ENCODE data around the gene FRA10AC1. TPM values are rescaled to one million over a fixed set of nuclear protein-coding genes. Genes with fewer than 3 reads are reported as not detected.

FRA10AC1 gene
- total and polyA plus RNA-seq, 2 of the 13 experiments (the other 11 are each of a cell fraction or from before 2014, with no cell fraction given): 5.3 to 7.4 TPM

DNA sequence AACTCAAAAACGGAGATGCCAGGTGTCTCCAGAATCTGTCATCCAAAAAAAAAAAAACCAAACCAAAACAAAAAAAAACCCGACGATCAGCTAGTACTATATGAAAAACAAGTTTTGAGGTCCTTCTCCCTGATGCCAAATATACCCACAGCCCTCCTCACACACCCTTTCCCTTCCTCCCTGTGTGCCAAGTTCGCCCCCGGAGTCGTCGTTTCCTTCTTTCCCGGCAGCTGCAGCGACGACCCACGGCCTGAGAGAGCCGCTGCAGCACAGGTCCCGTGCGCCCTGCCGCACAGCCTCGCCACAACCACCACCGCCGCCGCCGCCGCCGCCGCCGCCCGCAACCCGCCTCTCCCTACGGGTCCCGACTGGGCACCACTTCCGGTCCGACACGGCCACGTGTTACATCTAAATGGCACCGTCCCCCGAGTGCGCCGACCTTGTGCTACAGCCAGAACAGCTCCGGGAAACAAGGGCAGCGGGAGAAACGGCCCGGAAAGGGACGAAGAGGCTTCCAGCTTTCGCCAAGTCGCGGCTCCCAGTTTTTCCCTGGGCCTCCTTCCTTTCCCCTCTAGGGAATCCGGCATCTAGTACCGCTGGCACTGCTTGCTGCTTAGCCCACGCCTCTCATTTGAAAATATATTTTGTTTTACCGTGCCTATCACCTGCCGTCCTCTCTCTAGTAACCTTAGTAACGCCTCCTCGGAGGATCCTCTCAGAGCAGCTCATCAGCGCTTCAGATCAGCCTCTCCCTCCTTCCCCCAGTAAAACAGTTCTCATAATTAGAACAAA is at the start of gene FRA10AC1 (continued):
- TF ChIP-seq, protein P1, sequence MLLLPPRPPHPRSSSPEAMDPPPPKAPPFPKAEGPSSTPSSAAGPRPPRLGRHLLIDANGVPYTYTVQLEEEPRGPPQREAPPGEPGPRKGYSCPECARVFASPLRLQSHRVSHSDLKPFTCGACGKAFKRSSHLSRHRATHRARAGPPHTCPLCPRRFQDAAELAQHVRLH (CRISPR knock-in tag; IDR thresholded peaks at IDR 0.05; ENCODE audit: borderline replicate concordance, low read depth): peak; percentile 92
- TF ChIP-seq ZNF44 (CRISPR knock-in tag; IDR thresholded peaks at IDR 0.05) (peak; percentile 78; the same call in 1 of the 2 replicates), YEATS2 (CRISPR knock-in tag; IDR thresholded peaks at IDR 0.05; ENCODE audit: borderline replicate concordance) (peak; percentile 96), ARNT2 (CRISPR knock-in tag; IDR thresholded peaks at IDR 0.05; ENCODE audit: low read depth) (peak; percentile 87), ZNF839 (CRISPR knock-in tag; IDR thresholded peaks at IDR 0.05; ENCODE audit: borderline replicate concordance) (peak; percentile 94), SRSF9 (IDR thresholded peaks at IDR 0.05; ENCODE audit: borderline replicate concordance, insufficient read depth, low read depth, low read length, poor library complexity, severe bottlenecking) (no peak), ZNF878 (CRISPR knock-in tag; IDR thresholded peaks at IDR 0.05) (0 out of 2 replicates have a peak, but pooled peaks have one; percentile 22), FOXA1 (IDR thresholded peaks at IDR 0.05) (no peak), FOXA1 (CRISPR knock-in tag; IDR thresholded peaks at IDR 0.05) (peak; percentile 68), HNF4A (CRISPR knock-in tag; IDR thresholded peaks at IDR 0.05) (peak; percentile 68), ZNF678 (CRISPR knock-in tag; IDR thresholded peaks at IDR 0.05) (peak; percentile 47; the same call in 1 of the 2 replicates), SOX5 (CRISPR knock-in tag; IDR thresholded peaks at IDR 0.05; ENCODE audit: borderline replicate concordance) (peak; percentile 71; the same call in 1 of the 2 replicates), ZNF713 (CRISPR knock-in tag; IDR thresholded peaks at IDR 0.05) (peak; percentile 90; the same call in 1 of the 2 replicates), FOXK2 (IDR thresholded peaks at IDR 0.05) (no peak), ZFP36L2 (CRISPR knock-in tag; IDR thresholded peaks at IDR 0.05) (0 out of 2 replicates have a peak, but pooled peaks have one; percentile 74), FOSL2 (CRISPR knock-in tag; IDR thresholded peaks at IDR 0.05) (peak; percentile 77), ZNF274 (CRISPR knock-in tag; IDR thresholded peaks at IDR 0.05) (peak; percentile 78), ZNF615 (CRISPR knock-in tag; IDR thresholded peaks at IDR 0.05; ENCODE audit: borderline replicate concordance) (peak; percentile 73; the same call in 1 of the 2 replicates)
- TF ChIP-seq, protein P2, sequence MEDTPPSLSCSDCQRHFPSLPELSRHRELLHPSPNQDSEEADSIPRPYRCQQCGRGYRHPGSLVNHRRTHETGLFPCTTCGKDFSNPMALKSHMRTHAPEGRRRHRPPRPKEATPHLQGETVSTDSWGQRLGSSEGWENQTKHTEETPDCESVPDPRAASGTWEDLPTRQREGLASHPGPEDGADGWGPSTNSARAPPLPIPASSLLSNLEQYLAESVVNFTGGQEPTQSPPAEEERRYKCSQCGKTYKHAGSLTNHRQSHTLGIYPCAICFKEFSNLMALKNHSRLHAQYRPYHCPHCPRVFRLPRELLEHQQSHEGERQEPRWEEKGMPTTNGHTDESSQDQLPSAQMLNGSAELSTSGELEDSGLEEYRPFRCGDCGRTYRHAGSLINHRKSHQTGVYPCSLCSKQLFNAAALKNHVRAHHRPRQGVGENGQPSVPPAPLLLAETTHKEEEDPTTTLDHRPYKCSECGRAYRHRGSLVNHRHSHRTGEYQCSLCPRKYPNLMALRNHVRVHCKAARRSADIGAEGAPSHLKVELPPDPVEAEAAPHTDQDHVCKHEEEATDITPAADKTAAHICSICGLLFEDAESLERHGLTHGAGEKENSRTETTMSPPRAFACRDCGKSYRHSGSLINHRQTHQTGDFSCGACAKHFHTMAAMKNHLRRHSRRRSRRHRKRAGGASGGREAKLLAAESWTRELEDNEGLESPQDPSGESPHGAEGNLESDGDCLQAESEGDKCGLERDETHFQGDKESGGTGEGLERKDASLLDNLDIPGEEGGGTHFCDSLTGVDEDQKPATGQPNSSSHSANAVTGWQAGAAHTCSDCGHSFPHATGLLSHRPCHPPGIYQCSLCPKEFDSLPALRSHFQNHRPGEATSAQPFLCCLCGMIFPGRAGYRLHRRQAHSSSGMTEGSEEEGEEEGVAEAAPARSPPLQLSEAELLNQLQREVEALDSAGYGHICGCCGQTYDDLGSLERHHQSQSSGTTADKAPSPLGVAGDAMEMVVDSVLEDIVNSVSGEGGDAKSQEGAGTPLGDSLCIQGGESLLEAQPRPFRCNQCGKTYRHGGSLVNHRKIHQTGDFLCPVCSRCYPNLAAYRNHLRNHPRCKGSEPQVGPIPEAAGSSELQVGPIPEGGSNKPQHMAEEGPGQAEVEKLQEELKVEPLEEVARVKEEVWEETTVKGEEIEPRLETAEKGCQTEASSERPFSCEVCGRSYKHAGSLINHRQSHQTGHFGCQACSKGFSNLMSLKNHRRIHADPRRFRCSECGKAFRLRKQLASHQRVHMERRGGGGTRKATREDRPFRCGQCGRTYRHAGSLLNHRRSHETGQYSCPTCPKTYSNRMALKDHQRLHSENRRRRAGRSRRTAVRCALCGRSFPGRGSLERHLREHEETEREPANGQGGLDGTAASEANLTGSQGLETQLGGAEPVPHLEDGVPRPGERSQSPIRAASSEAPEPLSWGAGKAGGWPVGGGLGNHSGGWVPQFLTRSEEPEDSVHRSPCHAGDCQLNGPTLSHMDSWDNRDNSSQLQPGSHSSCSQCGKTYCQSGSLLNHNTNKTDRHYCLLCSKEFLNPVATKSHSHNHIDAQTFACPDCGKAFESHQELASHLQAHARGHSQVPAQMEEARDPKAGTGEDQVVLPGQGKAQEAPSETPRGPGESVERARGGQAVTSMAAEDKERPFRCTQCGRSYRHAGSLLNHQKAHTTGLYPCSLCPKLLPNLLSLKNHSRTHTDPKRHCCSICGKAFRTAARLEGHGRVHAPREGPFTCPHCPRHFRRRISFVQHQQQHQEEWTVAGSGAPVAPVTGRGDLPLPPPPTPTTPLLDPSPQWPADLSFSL (CRISPR knock-in tag; IDR thresholded peaks at IDR 0.05): no peak
- TF ChIP-seq, protein P3, sequence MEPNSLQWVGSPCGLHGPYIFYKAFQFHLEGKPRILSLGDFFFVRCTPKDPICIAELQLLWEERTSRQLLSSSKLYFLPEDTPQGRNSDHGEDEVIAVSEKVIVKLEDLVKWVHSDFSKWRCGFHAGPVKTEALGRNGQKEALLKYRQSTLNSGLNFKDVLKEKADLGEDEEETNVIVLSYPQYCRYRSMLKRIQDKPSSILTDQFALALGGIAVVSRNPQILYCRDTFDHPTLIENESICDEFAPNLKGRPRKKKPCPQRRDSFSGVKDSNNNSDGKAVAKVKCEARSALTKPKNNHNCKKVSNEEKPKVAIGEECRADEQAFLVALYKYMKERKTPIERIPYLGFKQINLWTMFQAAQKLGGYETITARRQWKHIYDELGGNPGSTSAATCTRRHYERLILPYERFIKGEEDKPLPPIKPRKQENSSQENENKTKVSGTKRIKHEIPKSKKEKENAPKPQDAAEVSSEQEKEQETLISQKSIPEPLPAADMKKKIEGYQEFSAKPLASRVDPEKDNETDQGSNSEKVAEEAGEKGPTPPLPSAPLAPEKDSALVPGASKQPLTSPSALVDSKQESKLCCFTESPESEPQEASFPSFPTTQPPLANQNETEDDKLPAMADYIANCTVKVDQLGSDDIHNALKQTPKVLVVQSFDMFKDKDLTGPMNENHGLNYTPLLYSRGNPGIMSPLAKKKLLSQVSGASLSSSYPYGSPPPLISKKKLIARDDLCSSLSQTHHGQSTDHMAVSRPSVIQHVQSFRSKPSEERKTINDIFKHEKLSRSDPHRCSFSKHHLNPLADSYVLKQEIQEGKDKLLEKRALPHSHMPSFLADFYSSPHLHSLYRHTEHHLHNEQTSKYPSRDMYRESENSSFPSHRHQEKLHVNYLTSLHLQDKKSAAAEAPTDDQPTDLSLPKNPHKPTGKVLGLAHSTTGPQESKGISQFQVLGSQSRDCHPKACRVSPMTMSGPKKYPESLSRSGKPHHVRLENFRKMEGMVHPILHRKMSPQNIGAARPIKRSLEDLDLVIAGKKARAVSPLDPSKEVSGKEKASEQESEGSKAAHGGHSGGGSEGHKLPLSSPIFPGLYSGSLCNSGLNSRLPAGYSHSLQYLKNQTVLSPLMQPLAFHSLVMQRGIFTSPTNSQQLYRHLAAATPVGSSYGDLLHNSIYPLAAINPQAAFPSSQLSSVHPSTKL (CRISPR knock-in tag; IDR thresholded peaks at IDR 0.05): peak; percentile 80

Measured in HepG2 (cell line).